ENCODE measurements around the gene CAPZB.

Gene CAPZB

DNA sequence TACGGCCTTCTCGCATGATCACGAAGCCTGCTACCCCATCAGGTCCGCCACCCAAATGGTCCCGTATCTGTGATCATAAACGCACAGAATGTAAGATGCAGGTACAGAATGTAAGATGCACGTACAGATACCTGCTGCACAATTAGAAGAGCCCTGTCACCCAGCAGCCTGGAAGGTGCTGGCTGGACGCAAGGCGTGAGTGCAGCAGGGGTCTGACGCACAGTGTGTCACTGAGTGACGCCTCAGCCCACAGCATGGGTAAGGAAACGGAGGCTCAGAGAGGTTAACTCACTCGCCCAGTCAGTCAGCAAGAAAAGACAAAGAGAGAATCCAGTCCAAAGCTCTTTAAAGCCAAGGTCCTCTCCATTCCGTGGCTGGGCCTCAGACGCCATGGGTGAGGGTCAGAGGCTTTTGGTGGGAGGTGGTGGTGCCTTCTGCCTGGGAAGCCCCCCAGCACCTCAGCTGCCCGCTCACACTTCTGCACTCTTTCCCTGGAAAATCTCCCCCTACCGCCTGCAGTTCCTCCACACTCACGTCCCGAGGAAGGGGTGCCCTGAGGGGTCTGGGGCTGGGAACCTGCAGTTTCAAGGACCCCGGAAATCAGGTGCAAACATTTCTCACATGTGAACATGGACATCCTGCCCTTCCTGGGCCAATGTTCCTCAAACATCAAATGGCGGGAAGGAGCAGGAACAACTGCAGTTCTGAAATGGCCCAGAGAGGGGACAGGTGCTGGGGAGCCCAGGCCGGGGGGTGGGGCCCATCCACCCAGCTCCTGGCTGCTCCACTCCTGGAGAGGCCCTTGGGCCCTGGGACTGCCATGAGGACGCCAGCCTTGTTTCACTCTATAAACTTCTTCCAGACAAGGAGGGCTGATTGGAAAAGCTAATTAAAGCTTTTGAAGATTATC is 113.9 kb downstream of the CAPZB start:
- no peak overlapping the region for H3K4me3 ChIP-seq (ENCODE audit: low read depth, low read length)
- TF ChIP-seq, protein P1, sequence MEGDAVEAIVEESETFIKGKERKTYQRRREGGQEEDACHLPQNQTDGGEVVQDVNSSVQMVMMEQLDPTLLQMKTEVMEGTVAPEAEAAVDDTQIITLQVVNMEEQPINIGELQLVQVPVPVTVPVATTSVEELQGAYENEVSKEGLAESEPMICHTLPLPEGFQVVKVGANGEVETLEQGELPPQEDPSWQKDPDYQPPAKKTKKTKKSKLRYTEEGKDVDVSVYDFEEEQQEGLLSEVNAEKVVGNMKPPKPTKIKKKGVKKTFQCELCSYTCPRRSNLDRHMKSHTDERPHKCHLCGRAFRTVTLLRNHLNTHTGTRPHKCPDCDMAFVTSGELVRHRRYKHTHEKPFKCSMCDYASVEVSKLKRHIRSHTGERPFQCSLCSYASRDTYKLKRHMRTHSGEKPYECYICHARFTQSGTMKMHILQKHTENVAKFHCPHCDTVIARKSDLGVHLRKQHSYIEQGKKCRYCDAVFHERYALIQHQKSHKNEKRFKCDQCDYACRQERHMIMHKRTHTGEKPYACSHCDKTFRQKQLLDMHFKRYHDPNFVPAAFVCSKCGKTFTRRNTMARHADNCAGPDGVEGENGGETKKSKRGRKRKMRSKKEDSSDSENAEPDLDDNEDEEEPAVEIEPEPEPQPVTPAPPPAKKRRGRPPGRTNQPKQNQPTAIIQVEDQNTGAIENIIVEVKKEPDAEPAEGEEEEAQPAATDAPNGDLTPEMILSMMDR (IDR thresholded peaks at IDR 0.05; ENCODE audit: low read depth, low read length, missing control alignments) = no peak
- no peak for DNase-seq (ENCODE audit: low read depth)

DNA sequence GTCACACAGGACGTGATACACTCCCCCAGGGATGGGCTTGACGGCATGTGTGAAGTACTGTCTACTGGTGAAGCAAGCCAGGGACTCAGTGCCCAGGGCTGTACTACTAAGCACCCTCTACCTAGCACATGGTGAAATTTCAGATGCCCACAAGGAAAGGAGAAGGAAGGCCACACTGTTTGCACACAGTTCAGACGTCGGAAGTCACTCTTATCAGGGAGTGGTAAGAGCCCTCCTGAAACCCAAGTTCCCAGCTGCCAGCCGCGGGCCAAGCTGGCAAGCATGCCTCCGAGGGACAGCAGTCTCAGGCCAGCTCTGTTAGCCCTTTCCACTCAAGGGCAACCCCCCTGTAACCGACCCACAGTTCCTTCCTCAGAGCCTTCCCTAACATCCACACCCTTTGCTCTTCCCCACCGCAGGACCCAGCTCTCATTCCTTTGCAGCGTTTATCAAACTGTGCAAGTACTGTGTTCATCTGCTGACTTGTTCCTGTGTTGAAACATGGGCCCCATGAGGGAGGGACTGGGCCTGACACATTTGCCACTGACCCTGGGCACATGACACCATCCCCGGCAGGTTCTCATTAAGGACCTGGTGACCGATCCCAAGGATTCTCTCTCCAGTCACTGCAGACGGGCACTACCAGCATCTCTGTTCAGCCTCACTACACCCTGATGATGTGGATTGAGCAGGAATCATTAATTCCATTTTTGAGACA is 114.7 kb downstream of the CAPZB start:
- DNase-seq (ENCODE audit: low read depth) = no peak
- TF ChIP-seq, protein P1 (IDR thresholded peaks at IDR 0.05; ENCODE audit: low read depth, low read length, missing control alignments) = no peak
- no peak overlapping the region for H3K4me3 ChIP-seq (ENCODE audit: low read depth, low read length)

DNA sequence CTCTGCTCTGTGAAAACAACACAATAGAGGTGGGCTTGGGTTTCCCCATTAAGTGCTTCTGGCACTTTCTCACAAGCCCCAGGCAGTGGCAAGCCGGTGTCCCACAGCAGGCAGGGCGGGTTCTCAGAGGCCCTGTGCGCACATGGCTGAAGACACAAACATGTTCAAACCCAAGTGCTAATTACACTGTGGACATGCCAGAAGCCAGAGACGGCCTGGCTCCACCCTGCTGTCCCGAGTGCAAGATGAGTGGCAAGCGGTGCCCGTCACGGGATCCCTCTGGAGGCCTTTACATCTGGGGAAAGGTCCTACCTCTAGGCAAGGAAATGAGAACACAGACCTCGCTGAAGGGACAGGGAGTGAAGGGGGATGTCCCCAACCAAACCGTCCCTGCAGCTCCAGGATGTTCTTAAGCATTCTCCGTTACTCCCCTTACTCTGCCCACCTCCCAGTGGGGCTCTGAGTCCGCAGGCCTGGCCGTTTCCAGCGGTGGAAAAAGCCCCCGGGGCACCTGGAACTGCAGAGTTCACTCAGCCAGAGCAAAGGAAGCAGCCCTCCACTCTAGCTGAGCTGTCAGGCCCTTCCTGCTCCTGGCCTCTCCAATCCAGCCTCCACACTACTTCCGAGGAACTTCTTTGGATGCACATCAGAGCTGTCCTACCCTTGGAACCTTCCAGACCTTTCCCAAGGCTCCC is 115.8 kb downstream of the CAPZB start:
- no peak for DNase-seq (ENCODE audit: low read depth)
- TF ChIP-seq, protein P1 (IDR thresholded peaks at IDR 0.05; ENCODE audit: low read depth, low read length, missing control alignments) = no peak
- no peak overlapping the region for H3K4me3 ChIP-seq (ENCODE audit: low read depth, low read length)

DNA sequence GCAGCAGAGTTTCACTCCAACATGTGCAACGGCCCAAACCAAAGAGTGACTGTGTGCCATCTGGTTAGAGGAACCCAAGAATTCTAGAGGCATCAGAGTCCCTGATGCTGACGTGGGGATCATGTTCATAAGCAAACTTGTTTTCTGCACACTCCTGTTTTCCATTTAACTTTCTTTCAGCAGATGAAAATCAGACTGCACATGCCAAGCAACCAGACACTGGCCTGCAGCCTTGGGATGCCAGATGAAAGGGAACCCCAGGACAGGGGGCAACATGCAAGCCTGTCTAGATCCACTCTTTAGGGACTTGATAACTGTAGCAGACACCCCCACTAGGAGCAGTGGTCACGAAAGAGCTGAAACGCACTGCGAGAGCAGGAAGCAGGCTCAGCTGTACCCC is 116.4 kb downstream of the CAPZB start:
- DNase-seq (ENCODE audit: low read depth) = no peak
- TF ChIP-seq, protein P1 (IDR thresholded peaks at IDR 0.05; ENCODE audit: low read depth, low read length, missing control alignments) = no peak

DNA sequence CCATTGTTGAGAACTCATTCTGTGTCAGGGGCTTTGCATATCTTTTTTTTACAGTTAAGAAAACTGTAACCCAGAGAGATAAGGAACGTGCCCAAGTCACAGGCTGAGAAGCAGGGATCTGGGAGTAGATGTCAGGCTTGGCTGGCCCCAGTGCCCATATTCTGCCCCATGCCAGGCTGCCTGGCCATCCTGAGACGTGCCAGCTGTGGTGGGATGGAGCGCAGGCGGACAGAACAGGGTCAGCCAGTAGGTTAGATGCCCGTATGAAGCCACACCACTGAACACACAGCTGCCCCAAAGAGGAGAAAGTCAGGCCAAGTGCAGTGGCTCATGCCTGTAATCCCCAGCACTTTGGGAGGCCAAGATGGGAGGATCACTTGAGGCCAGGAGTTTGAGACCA is 117.3 kb downstream of the CAPZB start:
- H3K4me3 ChIP-seq (ENCODE audit: low read depth, low read length) = no peak overlapping the region
- DNase-seq (ENCODE audit: low read depth) = no peak
- TF ChIP-seq, protein P1 (IDR thresholded peaks at IDR 0.05; ENCODE audit: low read depth, low read length, missing control alignments) = no peak

More for the DNA sequence above, 116.4 kb downstream of the CAPZB start:
- no peak overlapping the region for H3K4me3 ChIP-seq (ENCODE audit: low read depth, low read length)

DNA sequence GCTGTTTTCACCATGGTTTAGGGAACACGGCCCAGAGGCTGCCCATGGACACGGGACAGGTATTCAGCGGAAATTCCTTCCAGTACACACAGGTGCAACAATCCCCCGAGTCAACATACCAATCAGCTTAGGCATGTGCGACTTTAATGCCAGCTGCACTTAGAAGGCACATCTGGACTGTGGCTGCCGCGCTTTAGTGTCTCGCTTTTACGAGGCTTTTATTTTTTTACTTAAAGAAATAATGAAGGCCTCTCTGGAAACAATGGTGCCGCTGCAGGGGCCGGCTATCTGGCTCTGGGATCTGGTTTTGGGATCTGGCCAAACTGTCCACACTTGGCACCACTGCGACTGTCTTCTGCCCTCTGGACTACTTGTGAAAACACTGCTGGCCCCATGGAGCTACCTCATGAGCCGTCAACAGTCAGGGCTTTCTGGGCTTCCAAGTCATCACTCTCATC is 117.7 kb downstream of the CAPZB start:
- TF ChIP-seq, protein P1 (IDR thresholded peaks at IDR 0.05; ENCODE audit: low read depth, low read length, missing control alignments) = no peak
- DNase-seq (ENCODE audit: low read depth) = no peak
- H3K4me3 ChIP-seq (ENCODE audit: low read depth, low read length) = no peak overlapping the region
